Immature natural killer cell (primary cell): ENCODE results near the gene AOPEP. TPM values are rescaled to one million over a fixed set of nuclear protein-coding genes. Genes with fewer than 3 reads are reported as not detected.
"Not testable (repeated sequence)": the region's sequence is repeated elsewhere in the genome, so short reads cannot be mapped to it uniquely, and the experiment has no call there.

Experiments used
- DNase-seq, 3 donors: peaks; one replicate each; pipeline ENCODE4 v3.0.0; 2022; ENCODE audit warnings: mixed read lengths in 1 of 3
- H3K27ac Mint-ChIP-seq, 6 donors: one replicate each; pipeline ENCODE4 v1.8.0; 2020; ENCODE audit warnings: mixed read lengths in 6 of 6, mild to moderate bottlenecking in 5 of 6, inconsistent platforms in 4 of 6, moderate library complexity in 3 of 6
- H3K27me3 Mint-ChIP-seq, 3 donors: one replicate each; pipeline ENCODE4 v1.8.0; 2020 to 2021; ENCODE audit warnings: low read depth in 3 of 3, mild to moderate bottlenecking in 3 of 3, mixed read lengths in 3 of 3, moderate library complexity in 3 of 3, inconsistent platforms in 1 of 3
- H3K36me3 Mint-ChIP-seq, 3 donors: one replicate each; pipeline ENCODE4 v1.8.0; 2020; ENCODE audit warnings: mixed read lengths in 3 of 3, inconsistent platforms in 2 of 3, mild to moderate bottlenecking in 2 of 3
- H3K4me1 Mint-ChIP-seq, 2 donors: one replicate each; pipeline ENCODE4 v1.8.0; 2020; ENCODE audit warnings: inconsistent platforms in 2 of 2, mild to moderate bottlenecking in 2 of 2, mixed read lengths in 2 of 2, moderate library complexity in 1 of 2
- H3K4me3 Mint-ChIP-seq, 5 donors: one replicate each; pipeline ENCODE4 v1.8.0; 2020; ENCODE audit warnings: mild to moderate bottlenecking in 5 of 5, mixed read lengths in 5 of 5, inconsistent platforms in 3 of 5, moderate library complexity in 3 of 5
- H3K9me3 Mint-ChIP-seq, 6 donors: one replicate each; pipeline ENCODE4 v1.8.0; 2020; ENCODE audit warnings: mild to moderate bottlenecking in 6 of 6, mixed read lengths in 6 of 6, inconsistent platforms in 4 of 6, moderate library complexity in 3 of 6
- polyA plus RNA-seq, 3 donors: library from polyadenylated mRNA; unstranded; fragments of 300-500 nt; fragmentation: Illumina TruSeq; gene quantifications; one replicate each; pipeline ENCODE4 v1.2.3, GENCODE V29; 2021

The AOPEP gene
- polyA plus RNA-seq, 3 donors from 2014 or later = 4.1 to 6.5 (median 5.2) TPM

DNA sequence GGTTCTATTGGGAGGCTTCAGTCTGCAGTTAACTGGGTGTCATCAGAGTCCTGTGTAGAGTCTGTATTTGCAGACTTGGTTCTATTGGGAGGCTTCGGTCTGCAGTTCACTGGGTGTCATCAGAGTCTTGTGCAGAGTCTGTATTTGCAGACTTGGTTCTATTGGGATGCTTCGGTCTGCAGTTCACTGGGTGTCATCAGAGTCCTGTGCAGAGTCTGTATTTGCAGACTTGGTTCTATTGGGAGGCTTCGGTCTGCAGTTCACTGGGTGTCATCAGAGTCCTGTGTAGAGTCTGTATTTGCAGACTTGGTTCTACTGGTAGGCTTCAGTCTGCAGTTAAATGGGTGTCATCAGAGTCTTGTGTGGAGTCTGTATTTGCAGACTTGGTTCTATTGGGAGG, 239.5 kb downstream of the AOPEP start:
- H3K4me1 Mint-ChIP-seq, H3K27me3 Mint-ChIP-seq, H3K4me3 Mint-ChIP-seq, H3K27ac Mint-ChIP-seq, H3K9me3 Mint-ChIP-seq, DNase-seq: not testable (repeated sequence)
- H3K36me3 Mint-ChIP-seq = peaks cover 6 to 42% (median 17%) of the 10 kb centered on the region in 3 donors

DNA sequence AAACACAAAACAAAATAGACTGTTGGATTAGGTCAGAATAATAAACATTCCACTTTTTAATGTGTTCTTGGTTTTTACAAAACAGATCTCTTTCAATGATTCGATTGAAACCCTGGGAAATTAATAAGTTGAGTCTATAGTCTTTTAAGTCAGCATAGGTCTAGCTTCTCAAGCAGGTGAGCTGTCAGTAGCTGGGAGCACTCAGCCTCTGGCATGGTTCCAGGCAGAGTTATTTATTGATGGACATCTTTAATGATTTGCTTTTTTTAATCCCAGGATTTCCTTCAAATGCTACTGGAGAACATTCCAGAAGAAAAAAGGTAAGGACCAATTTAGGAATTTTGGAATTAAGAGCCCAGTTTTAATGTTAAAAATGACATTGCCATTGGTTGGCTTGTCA, 241.0 kb downstream of the AOPEP start:
- Mint-ChIP-seq H3K4me3 (no peak overlapping the region), H3K27me3 (no peaks in the 10 kb centered on the region), H3K4me1 (no peaks in the 10 kb centered on the region), H3K9me3 (no peaks in the 10 kb centered on the region), H3K36me3 (peaks cover 6 to 32% (median 17%) of the 10 kb centered on the region in 3 donors), H3K27ac (no peak overlapping the region)
- no peak for DNase-seq

DNA sequence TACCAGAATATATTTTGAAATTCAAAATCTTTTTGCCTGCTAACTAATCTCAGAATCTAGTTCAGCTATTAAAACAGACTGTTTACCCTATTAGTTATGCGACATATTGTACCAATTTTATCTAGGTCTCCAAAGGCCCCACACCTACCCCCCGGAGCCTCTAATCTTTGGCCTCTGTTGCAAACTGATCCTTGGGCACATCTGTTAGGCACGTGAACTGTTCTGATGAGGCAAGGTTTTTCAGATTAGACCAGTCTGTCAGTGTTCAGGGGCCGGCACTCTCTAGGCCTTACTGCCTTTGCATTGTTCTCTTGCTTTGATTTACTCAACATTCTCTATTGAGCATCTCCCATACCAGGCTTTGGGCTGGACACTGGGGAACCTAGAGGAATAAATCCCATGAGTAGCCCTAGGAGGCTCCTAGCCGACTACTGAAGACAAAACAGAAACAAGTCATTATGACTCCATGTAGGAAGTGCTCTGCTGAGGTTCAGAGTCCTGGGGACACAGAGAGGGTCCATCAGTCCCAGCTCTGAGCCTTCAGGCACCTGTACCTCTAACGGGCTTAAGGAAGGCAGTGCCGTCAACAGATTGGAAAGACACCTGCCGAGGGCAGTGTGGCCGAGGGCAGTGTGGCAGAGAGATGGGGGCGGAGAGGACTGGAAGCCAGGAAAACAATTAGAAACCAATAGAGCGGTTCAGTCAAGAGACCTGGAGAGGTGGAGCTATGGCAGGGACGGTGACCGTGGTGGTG, 245.1 kb downstream of the AOPEP start:
- H3K27me3 Mint-ChIP-seq = peaks cover 0 to 3% (median 0%) of the 10 kb centered on the region in 3 donors
- no peak overlapping the region for H3K4me3 Mint-ChIP-seq
- peaks cover 3 to 26% (median 22%) of the 10 kb centered on the region in 3 donors for H3K36me3 Mint-ChIP-seq
- H3K4me1 Mint-ChIP-seq = no peaks in the 10 kb centered on the region
- DNase-seq = no peak
- no peak overlapping the region for H3K27ac Mint-ChIP-seq
- no peaks in the 10 kb centered on the region for H3K9me3 Mint-ChIP-seq

DNA sequence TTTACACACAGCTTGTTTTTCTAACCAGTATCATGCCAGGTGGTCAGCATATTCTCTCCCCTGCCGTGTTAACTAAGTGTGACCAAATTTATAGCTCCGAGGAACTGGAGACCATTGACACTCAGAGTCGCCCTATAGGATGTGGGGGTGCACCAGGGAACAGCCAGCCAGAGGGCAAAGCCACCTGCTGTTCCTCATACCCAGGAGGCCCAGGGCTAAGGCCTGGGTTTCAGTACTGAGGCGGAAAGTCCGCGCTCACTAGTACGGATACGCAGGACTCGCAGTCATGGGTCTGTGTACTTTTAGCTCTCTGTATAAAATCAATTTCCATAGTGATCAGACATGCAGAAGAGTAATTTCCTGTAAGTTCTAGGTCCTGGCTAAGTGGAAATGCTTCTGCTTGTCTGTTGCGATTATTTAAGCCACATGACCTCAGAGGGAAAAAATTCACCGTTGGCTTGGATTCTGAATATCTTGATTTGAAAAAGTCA, 247.0 kb downstream of the AOPEP start:
- H3K4me3 Mint-ChIP-seq = no peak overlapping the region
- H3K9me3 Mint-ChIP-seq = no peaks in the 10 kb centered on the region
- no peak overlapping the region for H3K27ac Mint-ChIP-seq

DNA sequence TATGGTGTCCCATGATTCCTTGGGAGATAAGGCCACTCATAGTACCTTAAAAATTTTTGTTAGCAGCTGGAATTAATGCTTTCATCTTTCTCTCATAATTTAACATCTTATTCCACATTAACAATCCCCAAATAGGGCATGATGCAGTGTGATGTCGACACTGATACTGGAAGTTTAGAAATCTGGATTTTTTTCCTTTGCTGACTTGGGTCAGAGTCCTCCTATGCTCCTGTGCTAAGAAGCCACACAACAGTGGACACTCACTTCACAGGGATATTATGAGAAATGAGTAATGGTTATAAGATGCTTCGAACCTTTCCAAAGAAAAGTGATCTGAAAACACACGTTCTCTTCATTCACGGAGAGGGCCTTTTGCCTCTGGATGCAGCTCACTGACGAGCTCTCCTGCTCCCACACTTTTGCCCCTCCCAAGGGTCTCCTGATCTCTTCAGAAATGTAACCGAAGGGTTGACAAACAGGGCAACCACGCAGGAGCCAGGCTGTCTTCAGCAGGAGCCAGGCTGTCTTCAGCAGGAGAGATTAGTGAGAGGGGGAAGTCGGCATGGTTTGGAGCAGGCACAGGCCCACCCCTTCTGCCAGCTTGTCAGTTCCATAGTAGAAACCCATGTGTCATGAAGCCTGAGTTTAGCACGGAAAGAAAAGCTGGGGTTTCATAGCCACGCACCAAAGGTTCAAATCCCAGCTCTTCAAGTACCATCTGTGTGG, 247.8 kb downstream of the AOPEP start:
- no peaks in the 10 kb centered on the region for H3K9me3 Mint-ChIP-seq
- DNase-seq = no peak
- H3K4me1 Mint-ChIP-seq = no peaks in the 10 kb centered on the region
- H3K4me3 Mint-ChIP-seq = no peak overlapping the region
- H3K36me3 Mint-ChIP-seq = peaks cover 0 to 13% (median 11%) of the 10 kb centered on the region in 3 donors
- H3K27ac Mint-ChIP-seq = no peak overlapping the region
- H3K27me3 Mint-ChIP-seq = peaks cover 0 to 3% (median 0%) of the 10 kb centered on the region in 3 donors

More for the DNA sequence above, 247.0 kb downstream of the AOPEP start:
- DNase-seq = no peak
- no peaks in the 10 kb centered on the region for H3K4me1 Mint-ChIP-seq
- H3K36me3 Mint-ChIP-seq = peaks cover 0 to 14% (median 13%) of the 10 kb centered on the region in 3 donors
- H3K27me3 Mint-ChIP-seq = peaks cover 0 to 3% (median 0%) of the 10 kb centered on the region in 3 donors

DNA sequence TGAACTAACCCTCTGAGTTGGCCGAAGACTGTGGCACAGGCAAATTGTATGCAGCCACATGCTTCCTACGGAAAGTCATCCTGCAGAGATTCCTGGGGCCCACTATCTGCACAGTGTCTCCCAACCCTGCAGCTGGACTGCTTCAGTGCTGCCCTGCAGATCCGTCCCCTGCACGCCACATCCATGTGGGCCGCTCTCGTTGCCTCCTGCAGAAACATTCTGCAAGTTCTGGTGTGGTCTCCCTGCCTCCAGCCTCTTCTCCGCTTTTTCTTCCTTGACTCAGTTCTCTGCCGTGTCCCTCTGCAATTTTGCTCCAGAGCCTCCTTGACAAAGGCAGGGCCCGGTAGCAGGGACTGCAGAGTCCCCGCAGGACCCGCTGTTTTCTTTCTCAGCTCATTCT, 249.0 kb downstream of the AOPEP start:
- Mint-ChIP-seq H3K27me3 (peaks cover 0 to 3% (median 0%) of the 10 kb centered on the region in 3 donors), H3K27ac (no peak overlapping the region), H3K9me3 (no peaks in the 10 kb centered on the region), H3K36me3 (peaks cover 0 to 13% (median 6%) of the 10 kb centered on the region in 3 donors), H3K4me3 (no peak overlapping the region), H3K4me1 (no peaks in the 10 kb centered on the region)
- DNase-seq = no peak

DNA sequence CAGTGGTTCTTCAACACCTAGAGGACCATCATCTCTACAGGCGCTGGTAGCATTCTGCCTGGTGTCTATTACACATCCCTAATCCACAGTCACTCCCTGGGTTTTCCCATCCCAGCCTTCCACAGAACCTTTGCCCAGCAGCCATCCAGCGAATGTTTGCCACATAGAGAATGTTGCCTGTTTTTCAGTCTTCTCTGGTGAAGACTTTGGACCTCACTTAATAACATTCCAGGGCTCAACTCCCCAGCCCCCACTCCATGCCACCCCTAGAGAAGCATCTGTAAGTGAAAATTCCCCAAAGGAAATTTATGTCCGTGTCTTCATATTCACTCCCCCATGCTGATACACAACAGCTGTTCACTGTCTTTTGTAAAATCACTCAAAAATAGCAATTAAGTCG, 249.6 kb downstream of the AOPEP start:
- Mint-ChIP-seq H3K4me3 (no peak overlapping the region), H3K27ac (no peak overlapping the region), H3K4me1 (no peaks in the 10 kb centered on the region), H3K9me3 (no peaks in the 10 kb centered on the region), H3K36me3 (peaks cover 0 to 13% (median 6%) of the 10 kb centered on the region in 3 donors), H3K27me3 (peaks cover 0 to 3% (median 0%) of the 10 kb centered on the region in 3 donors)
- no peak for DNase-seq

DNA sequence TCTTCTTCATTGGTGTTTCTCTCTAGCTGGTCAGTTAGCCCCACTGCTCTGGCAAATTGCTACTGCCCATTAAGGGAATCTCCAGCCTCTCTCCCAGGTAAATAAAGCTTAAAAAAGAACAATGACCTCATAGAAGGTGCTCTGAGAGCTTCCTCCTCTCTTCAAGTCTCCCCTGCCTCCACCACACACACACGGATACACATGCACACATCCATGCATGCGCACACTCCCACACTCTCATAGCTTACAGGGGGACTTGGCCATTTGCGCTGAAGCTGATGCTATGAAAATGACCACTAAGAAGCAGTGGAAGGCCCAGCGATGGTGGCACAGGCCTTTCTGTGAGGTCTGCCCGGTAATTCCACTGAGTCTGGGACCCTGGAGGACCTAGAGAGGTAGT, 250.9 kb downstream of the AOPEP start:
- H3K27ac Mint-ChIP-seq = no peak overlapping the region
- peaks cover 0 to 16% (median 16%) of the 10 kb centered on the region in 3 donors for H3K36me3 Mint-ChIP-seq
- H3K4me3 Mint-ChIP-seq = no peak overlapping the region
- no peaks in the 10 kb centered on the region for H3K4me1 Mint-ChIP-seq
- peaks cover 0 to 3% (median 0%) of the 10 kb centered on the region in 3 donors for H3K27me3 Mint-ChIP-seq
- no peak for DNase-seq
- no peaks in the 10 kb centered on the region for H3K9me3 Mint-ChIP-seq

DNA sequence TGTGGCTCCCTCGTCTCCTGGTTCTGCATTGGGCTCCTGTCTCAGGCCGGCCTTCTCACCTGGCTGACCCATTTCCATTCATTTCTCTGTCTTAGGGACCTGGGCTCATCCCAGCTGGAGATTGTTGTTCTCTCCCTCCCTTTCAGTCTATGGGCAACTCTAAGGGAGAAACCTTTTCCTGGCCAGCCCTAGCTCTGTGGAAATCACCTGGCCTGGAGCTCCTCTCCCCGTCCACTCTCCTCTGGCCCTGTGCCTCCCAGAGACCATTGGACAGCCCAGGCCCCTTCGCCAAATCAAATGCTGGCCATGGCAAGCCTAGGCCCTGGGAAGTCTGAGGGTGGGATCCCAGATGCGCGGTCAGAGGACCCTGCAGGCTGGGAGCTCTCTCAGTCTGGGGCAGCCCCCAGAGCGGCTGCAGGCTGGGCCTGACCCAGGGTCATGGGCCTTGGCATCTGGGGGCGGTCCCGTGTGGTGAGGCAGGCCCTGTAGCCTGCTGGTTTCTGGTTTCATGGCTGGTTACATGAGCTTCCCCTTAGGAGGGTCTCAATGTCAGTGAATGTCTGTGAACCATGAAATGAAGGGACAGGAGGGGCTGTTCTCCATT, 253.5 kb downstream of the AOPEP start:
- Mint-ChIP-seq H3K27me3 (peaks cover 0 to under 1% (median 0%) of the 10 kb centered on the region in 3 donors), H3K4me1 (peaks cover 5 to 8% of the 10 kb centered on the region in 2 donors), H3K9me3 (no peaks in the 10 kb centered on the region), H3K36me3 (peaks cover 0 to 21% (median 17%) of the 10 kb centered on the region in 3 donors), H3K27ac (no peak overlapping the region), H3K4me3 (no peak overlapping the region)
- DNase-seq = no peak

DNA sequence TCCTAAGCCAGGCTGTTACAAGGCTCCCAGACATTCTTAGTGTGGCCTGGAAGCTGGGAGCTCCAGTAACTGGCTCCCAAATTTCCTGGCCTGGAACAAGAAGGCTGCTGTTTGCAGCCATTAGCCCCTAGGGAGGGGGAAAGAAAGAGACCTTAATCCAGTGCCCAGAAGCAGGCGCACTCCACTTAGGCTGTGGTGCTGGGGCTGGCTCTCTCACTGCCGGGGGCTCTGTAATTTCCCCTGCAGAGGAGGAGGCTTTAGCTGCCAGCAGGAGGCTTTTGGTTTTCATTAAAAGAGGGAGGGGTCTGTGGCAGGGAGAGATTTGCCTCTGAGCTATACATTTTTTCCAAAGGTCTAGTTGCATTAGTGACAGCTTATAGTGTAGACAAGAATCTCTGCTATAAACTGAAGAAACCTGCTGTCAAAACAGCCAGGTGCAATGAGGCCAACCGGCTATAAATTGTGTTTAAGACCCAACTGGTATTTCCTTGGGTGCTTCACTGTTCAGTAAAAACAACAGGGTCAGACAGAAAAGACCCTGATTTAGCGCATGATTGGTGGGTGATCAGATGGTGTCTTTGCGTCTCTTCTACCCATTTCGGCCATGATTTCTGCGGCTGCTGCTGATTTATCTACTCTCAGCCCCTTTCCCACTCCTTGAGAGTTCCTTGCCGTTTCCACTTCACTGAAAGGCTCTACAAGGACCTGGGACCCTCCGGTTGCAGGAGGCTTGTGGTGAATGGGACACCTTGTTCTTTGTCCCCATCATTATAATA, 254.6 kb downstream of the AOPEP start:
- H3K9me3 Mint-ChIP-seq = no peaks in the 10 kb centered on the region
- H3K27ac Mint-ChIP-seq = no peak overlapping the region
- peaks cover 7 to 10% of the 10 kb centered on the region in 2 donors for H3K4me1 Mint-ChIP-seq
- no peak overlapping the region for H3K4me3 Mint-ChIP-seq
- H3K27me3 Mint-ChIP-seq = no peaks in the 10 kb centered on the region
- no peak for DNase-seq
- H3K36me3 Mint-ChIP-seq = peaks cover 0 to 21% (median 11%) of the 10 kb centered on the region in 3 donors

DNA sequence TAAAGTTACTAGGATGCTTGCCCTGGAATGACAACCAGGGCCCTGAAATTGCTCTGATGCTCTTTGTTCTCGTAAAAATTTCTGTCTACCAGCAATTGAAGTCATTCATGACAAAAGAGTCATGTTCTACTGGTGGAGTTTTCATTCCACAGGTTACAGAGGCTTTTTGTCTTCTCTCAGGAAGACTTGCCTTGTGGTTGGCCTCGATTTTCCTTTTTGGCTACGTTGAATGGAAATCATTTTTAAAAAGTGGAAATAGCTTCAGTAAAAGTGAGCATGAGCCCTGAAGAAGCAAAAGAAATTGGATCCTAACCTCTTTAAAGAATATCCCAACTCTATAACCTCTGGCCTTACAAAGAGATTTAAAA, 255.2 kb downstream of the AOPEP start:
- Mint-ChIP-seq H3K36me3 (peaks cover 0 to 21% (median 7%) of the 10 kb centered on the region in 3 donors), H3K4me1 (peaks cover 7 to 10% of the 10 kb centered on the region in 2 donors), H3K27me3 (no peaks in the 10 kb centered on the region), H3K9me3 (no peaks in the 10 kb centered on the region), H3K4me3 (no peak overlapping the region), H3K27ac (no peak overlapping the region)
- DNase-seq = no peak

DNA sequence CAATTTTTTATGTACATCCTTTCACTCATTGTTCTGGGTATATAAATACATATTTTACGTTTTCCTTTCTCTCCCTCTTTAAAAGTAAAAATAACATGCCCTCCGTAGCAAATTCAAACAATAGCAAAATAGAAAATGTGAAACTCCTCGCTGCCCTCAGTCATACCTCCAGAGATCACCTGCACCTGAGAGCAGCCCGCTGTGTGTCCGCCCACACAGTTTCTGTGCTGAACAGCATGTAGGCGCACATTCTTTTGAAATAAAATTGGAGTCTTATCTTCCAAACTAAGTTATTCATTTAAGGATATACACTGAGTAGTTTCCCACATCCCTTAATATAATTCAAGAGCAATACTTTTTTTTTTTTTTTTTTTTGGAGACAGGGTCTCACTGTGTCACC, 255.7 kb downstream of the AOPEP start:
- Mint-ChIP-seq H3K27ac (no peak overlapping the region), H3K9me3 (no peaks in the 10 kb centered on the region), H3K36me3 (peaks cover 0 to 21% (median 7%) of the 10 kb centered on the region in 3 donors), H3K4me3 (no peak overlapping the region), H3K4me1 (peaks cover 7 to 10% of the 10 kb centered on the region in 2 donors), H3K27me3 (no peaks in the 10 kb centered on the region)
- DNase-seq = no peak

DNA sequence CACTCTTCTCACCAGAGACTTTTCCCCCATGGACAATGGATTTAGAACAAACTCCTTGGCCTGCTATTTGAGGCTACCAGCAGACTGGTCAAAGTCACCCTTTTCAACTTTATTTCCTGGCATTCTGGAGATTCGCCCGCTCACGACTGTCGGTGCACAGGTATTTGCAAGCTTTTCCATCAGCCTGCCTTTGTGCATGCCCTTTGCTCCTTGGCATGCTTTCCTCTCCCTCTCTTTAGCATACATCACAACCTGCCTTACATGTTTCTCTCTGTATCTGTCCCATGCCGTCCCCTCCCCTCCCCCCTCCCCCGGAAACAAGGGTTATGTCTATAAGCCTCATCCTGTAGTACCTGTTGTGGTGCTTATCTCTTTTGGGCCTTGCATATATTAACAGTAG, 257.1 kb downstream of the AOPEP start:
- DNase-seq = no peak
- no peaks in the 10 kb centered on the region for H3K27me3 Mint-ChIP-seq
- peak overlapping the region in 1 of 6 donors; percentile 14 for H3K27ac Mint-ChIP-seq
- peaks cover 7 to 10% of the 10 kb centered on the region in 2 donors for H3K4me1 Mint-ChIP-seq
- H3K4me3 Mint-ChIP-seq = no peak overlapping the region
- H3K36me3 Mint-ChIP-seq = peaks cover 6 to 28% (median 15%) of the 10 kb centered on the region in 3 donors
- H3K9me3 Mint-ChIP-seq = no peaks in the 10 kb centered on the region
